ENCODE results near the gene CNTNAP5. TPM values are rescaled to one million over a fixed set of nuclear protein-coding genes. Genes with fewer than 3 reads are reported as not detected.

The CNTNAP5 gene
- total and polyA plus RNA-seq, 2 of the 8 experiments (the other 6 are each of a cell fraction or from before 2014, with no cell fraction given), result 0.11 to 0.76 TPM

- TF ChIP-seq CHD7 (IDR thresholded peaks at IDR 0.05; ENCODE audit: insufficient replicate concordance, low read length) (no peak), TBP (IDR thresholded peaks at IDR 0.05; ENCODE audit: low read depth, low read length) (no peak), FOSL1 (IDR thresholded peaks at IDR 0.05; ENCODE audit: insufficient read depth, low read depth, low read length) (no peak)
- TF ChIP-seq, protein P1, sequence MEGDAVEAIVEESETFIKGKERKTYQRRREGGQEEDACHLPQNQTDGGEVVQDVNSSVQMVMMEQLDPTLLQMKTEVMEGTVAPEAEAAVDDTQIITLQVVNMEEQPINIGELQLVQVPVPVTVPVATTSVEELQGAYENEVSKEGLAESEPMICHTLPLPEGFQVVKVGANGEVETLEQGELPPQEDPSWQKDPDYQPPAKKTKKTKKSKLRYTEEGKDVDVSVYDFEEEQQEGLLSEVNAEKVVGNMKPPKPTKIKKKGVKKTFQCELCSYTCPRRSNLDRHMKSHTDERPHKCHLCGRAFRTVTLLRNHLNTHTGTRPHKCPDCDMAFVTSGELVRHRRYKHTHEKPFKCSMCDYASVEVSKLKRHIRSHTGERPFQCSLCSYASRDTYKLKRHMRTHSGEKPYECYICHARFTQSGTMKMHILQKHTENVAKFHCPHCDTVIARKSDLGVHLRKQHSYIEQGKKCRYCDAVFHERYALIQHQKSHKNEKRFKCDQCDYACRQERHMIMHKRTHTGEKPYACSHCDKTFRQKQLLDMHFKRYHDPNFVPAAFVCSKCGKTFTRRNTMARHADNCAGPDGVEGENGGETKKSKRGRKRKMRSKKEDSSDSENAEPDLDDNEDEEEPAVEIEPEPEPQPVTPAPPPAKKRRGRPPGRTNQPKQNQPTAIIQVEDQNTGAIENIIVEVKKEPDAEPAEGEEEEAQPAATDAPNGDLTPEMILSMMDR (IDR thresholded peaks at IDR 0.05; ENCODE audit: control extremely low read depth in 1 of 3, insufficient read depth in 1 of 3, low read depth in 1 of 3, low read length in 3 of 3), result no peak
Measured at GRCh38 chr2:124798551-124798950, 773.5 kb downstream of the CNTNAP5 start (continued).

Data from H1 (cell line).